H9 (cell line): Measurements from ENCODE around the gene EXOC2. TPM values are rescaled to one million over a fixed set of nuclear protein-coding genes. Genes with fewer than 3 reads are reported as not detected.

ENCODE experiments used
- DNase-seq: peaks from one replicate; pipeline ENCODE4 v3.0.0-alpha.2; 2017
- H2AFZ ChIP-seq: one replicate; pipeline ENCODE4 v1.6.1; 2013; ENCODE audit warnings: mild to moderate bottlenecking, low read length, control low read depth, moderate library complexity
- H2AK5ac ChIP-seq: 2 replicates; pipeline ENCODE4 v1.6.1; 2013; ENCODE audit warnings: low read length, control low read depth, mixed read lengths; ENCODE audit not compliant: insufficient read length
- H2BK120ac ChIP-seq: one replicate; pipeline ENCODE4 v1.6.1; 2013; ENCODE audit warnings: low read depth, mild to moderate bottlenecking, low read length, control low read depth, inconsistent platforms; ENCODE audit not compliant: poor library complexity, severe bottlenecking
- H2BK12ac ChIP-seq: 2 replicates; pipeline ENCODE4 v1.6.1; 2013; ENCODE audit warnings: low read length, control low read depth, mixed read lengths, low read depth; ENCODE audit not compliant: insufficient read length
- H2BK15ac ChIP-seq: 2 replicates; pipeline ENCODE4 v1.6.1; 2013; ENCODE audit warnings: low read depth, low read length, control low read depth
- H2BK20ac ChIP-seq: one replicate; pipeline ENCODE4 v1.6.1; 2013; ENCODE audit warnings: low read depth, mild to moderate bottlenecking, low read length, control low read depth, inconsistent platforms; ENCODE audit not compliant: poor library complexity, severe bottlenecking
- H2BK5ac ChIP-seq: 2 replicates; pipeline ENCODE4 v1.6.1; 2013; ENCODE audit warnings: low read length, control low read depth, mixed read lengths; ENCODE audit not compliant: insufficient read length
- H3K14ac ChIP-seq: 2 replicates; pipeline ENCODE4 v1.6.1; 2013; ENCODE audit warnings: low read length, control low read depth; ENCODE audit not compliant: insufficient read depth
- H3K18ac ChIP-seq: 2 replicates; pipeline ENCODE4 v1.6.1; 2013; ENCODE audit warnings: low read depth, mild to moderate bottlenecking, mixed read lengths, low read length, control low read depth; ENCODE audit not compliant: insufficient read length
- H3K23ac ChIP-seq: 2 replicates; pipeline ENCODE4 v1.6.1; 2013; ENCODE audit warnings: low read length, control low read depth, mixed read lengths, low read depth; ENCODE audit not compliant: insufficient read length
- H3K23me2 ChIP-seq: 2 replicates; pipeline ENCODE4 v1.6.1; 2013; ENCODE audit warnings: low read depth, mild to moderate bottlenecking, mixed read lengths, low read length, control low read depth; ENCODE audit not compliant: insufficient read length, poor library complexity, severe bottlenecking
- H3K27ac ChIP-seq: 2 replicates; pipeline ENCODE4 v1.5.1; 2013; ENCODE audit warnings: low read length, control low read depth, mixed read lengths, low read depth; ENCODE audit not compliant: insufficient read length
- H3K27me3 ChIP-seq: 2 replicates; pipeline ENCODE4 v1.6.1; 2013; ENCODE audit warnings: low read length, control low read depth, inconsistent platforms; ENCODE audit not compliant: insufficient read depth
- H3K4ac ChIP-seq: 2 replicates; pipeline ENCODE4 v1.6.1; 2013; ENCODE audit warnings: low read depth, mild to moderate bottlenecking, control low read depth, inconsistent platforms, low read length, moderate library complexity
- H3K4me1 ChIP-seq: 2 replicates; pipeline ENCODE4 v1.6.1; 2013; ENCODE audit warnings: low read length, control low read depth, inconsistent platforms; ENCODE audit not compliant: insufficient read depth
- H3K4me2 ChIP-seq: 2 replicates; pipeline ENCODE4 v1.6.1; 2013; ENCODE audit warnings: low read length, control low read depth, mixed read lengths; ENCODE audit not compliant: insufficient read length, insufficient read depth
- H3K56ac ChIP-seq: 2 replicates; pipeline ENCODE4 v1.6.1; 2013; ENCODE audit warnings: low read depth, mild to moderate bottlenecking, mixed read lengths, low read length, control low read depth; ENCODE audit not compliant: insufficient read length
- H3K79me1 ChIP-seq: 2 replicates; pipeline ENCODE4 v1.6.1; 2013; ENCODE audit warnings: low read depth, mild to moderate bottlenecking, moderate library complexity, low read length, control low read depth, inconsistent platforms; ENCODE audit not compliant: insufficient read depth, poor library complexity, severe bottlenecking
- H3K79me2 ChIP-seq: 2 replicates; pipeline ENCODE4 v1.6.1; 2013; ENCODE audit warnings: low read length, control low read depth, inconsistent platforms; ENCODE audit not compliant: insufficient read depth
- H3K9ac ChIP-seq: 2 replicates; pipeline ENCODE4 v1.6.1; 2013; ENCODE audit warnings: low read length, control low read depth, mixed read lengths; ENCODE audit not compliant: insufficient read length; ENCODE audit errors: extremely low read depth
- H3K9me3 ChIP-seq: one replicate; pipeline ENCODE4 v1.6.1; 2013; ENCODE audit warnings: low read depth, low read length, inconsistent platforms; ENCODE audit not compliant: control insufficient read depth
- H3T11ph ChIP-seq: one replicate; pipeline ENCODE4 v1.6.1; 2013; ENCODE audit warnings: mild to moderate bottlenecking, low read length, control low read depth, inconsistent platforms
- H4K20me1 ChIP-seq: one replicate; pipeline ENCODE4 v1.6.1; 2013; ENCODE audit not compliant: control insufficient read depth, insufficient read length, insufficient read depth
- H4K5ac ChIP-seq: 2 replicates; pipeline ENCODE4 v1.6.1; 2013; ENCODE audit warnings: low read depth, mild to moderate bottlenecking, mixed read lengths, low read length, control low read depth; ENCODE audit not compliant: insufficient read length
- H4K8ac ChIP-seq: replicated peaks from 2 replicates; pipeline ENCODE4 v1.6.1; 2013; ENCODE audit warnings: low read length, control low read depth, mixed read lengths, low read depth; ENCODE audit not compliant: insufficient read length
- H4K91ac ChIP-seq: 2 replicates; pipeline ENCODE4 v1.6.1; 2013; ENCODE audit warnings: low read depth, mild to moderate bottlenecking, moderate library complexity, mixed read lengths, low read length, control low read depth; ENCODE audit not compliant: insufficient read length
- H3K27ac Mint-ChIP-seq, 3 experiments: 2 replicates in 2 of 3; 3 replicates in 1 of 3; pipeline ENCODE4 v1.8.0; 2020 to 2021; ENCODE audit warnings: mixed read lengths in 3 of 3, mild to moderate bottlenecking in 1 of 3, moderate library complexity in 1 of 3
- H3K27me3 Mint-ChIP-seq: 2 replicates; pipeline ENCODE4 v1.8.0; 2021; ENCODE audit warnings: low read depth, mild to moderate bottlenecking, moderate library complexity, mixed read lengths
- H3K36me3 Mint-ChIP-seq, 3 experiments: 2 replicates in 2 of 3; 3 replicates in 1 of 3; pipeline ENCODE4 v1.8.0; 2020 to 2021; ENCODE audit warnings: low read depth in 3 of 3, mixed read lengths in 3 of 3; ENCODE audit not compliant: insufficient read depth in 1 of 3
- H3K4me1 Mint-ChIP-seq, 2 experiments: 2 replicates each; pipeline ENCODE4 v1.8.0; 2020; ENCODE audit warnings: mixed read lengths in 2 of 2
- H3K4me3 Mint-ChIP-seq, 2 experiments: 2 replicates in 1 of 2; 3 replicates in 1 of 2; pipeline ENCODE4 v1.8.0; 2020 to 2021; ENCODE audit warnings: mild to moderate bottlenecking in 2 of 2, mixed read lengths in 2 of 2, moderate library complexity in 1 of 2
- H3K9me3 Mint-ChIP-seq, 2 experiments: 2 replicates in 1 of 2; 3 replicates in 1 of 2; pipeline ENCODE4 v1.8.0; 2020; ENCODE audit warnings: mild to moderate bottlenecking in 2 of 2, mixed read lengths in 2 of 2, moderate library complexity in 1 of 2
- WGBS: extraction: QIAGEN DNeasy Blood & Tissue Kit; methylation state at CpG from one replicate; pipeline ENCODE4 v1.1.7; 2013; ENCODE audit warnings: missing lambda C conversion rate, low lambda C conversion rate, mixed read lengths; ENCODE audit not compliant: insufficient read length; ENCODE audit errors: extremely low coverage; 5-methylcytosine and 5-hydroxymethylcytosine counted together
- total RNA-seq: library from RNA; stranded (reverse); gene quantifications from 2 replicates; pipeline ENCODE4 v1.2.1, GENCODE V29; 2021
- TF ChIP-seq, protein P1 (sequence below): fragments of 200-600 bp; sonication (generic); conservative IDR thresholded peaks from 3 replicates; pipeline ENCODE4 v1.8.0; 2021; ENCODE audit warnings: antibody characterized with exemption, mild to moderate bottlenecking

EXOC2 gene
- total RNA-seq, 1 experiment from 2014 or later: 29.9 TPM

DNA sequence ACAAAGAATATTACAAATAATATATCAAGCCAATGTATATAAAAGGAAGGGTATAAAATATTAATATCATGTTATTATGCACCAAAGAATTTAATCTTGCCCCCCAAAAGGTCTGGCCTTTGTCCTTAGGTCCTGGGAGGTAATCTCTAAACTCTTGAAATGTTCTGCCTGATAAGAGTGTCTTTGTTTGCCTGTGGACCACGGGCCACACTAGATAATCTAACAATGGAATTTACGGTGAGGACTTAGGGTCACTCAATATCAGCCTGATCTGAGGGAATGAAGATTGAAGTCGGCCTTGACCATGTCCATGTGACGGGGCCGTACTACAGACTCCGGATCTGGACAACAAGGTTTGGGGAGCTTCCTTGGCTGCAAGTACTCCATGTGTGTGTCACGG lies 79.0 kb downstream of the EXOC2 start:
- H3K79me2 ChIP-seq: no peaks in the 10 kb centered on the region
- Mint-ChIP-seq H3K36me3 (peaks cover 14 to 30% (median 27%) of the 10 kb centered on the region in 3 experiments), H3K4me3 (no peak overlapping the region), H3K27me3 (no peaks in the 10 kb centered on the region), H3K4me1 (no peaks in the 10 kb centered on the region), H3K9me3 (no peaks in the 10 kb centered on the region; a peak in 1 of 5 replicates), H3K27ac (no peak overlapping the region; a peak in 1 of 7 replicates)
- WGBS: no CpG with 5 or more reads among the region's 7 CpGs
- no peak overlapping the region for H2BK5ac ChIP-seq
- no peak overlapping the region for H2BK120ac ChIP-seq
- no peak overlapping the region for H3K18ac ChIP-seq
- no peak overlapping the region for H4K5ac ChIP-seq
- H3K9ac ChIP-seq: no peak overlapping the region
- H3K23ac ChIP-seq: no peak overlapping the region
- no peak overlapping the region for H2AK5ac ChIP-seq
- no peak overlapping the region for H3T11ph ChIP-seq
- no peak overlapping the region for H3K56ac ChIP-seq
- H3K9me3 ChIP-seq: no peaks in the 10 kb centered on the region
- no peak overlapping the region for H4K8ac ChIP-seq
- H3K79me1 ChIP-seq: no peaks in the 10 kb centered on the region
- no peaks in the 10 kb centered on the region for H4K20me1 ChIP-seq
- no peak overlapping the region for H3K4ac ChIP-seq
- H3K27me3 ChIP-seq: no peaks in the 10 kb centered on the region
- no peak for DNase-seq
- H3K4me2 ChIP-seq: no peak overlapping the region
- no peak overlapping the region for H4K91ac ChIP-seq
- H3K4me1 ChIP-seq: no peaks in the 10 kb centered on the region
- no peak overlapping the region for H2BK20ac ChIP-seq
- no peak overlapping the region for H2BK12ac ChIP-seq
- H2BK15ac ChIP-seq: no peak overlapping the region
- H2AFZ ChIP-seq: no peak overlapping the region
- TF ChIP-seq, protein P1, sequence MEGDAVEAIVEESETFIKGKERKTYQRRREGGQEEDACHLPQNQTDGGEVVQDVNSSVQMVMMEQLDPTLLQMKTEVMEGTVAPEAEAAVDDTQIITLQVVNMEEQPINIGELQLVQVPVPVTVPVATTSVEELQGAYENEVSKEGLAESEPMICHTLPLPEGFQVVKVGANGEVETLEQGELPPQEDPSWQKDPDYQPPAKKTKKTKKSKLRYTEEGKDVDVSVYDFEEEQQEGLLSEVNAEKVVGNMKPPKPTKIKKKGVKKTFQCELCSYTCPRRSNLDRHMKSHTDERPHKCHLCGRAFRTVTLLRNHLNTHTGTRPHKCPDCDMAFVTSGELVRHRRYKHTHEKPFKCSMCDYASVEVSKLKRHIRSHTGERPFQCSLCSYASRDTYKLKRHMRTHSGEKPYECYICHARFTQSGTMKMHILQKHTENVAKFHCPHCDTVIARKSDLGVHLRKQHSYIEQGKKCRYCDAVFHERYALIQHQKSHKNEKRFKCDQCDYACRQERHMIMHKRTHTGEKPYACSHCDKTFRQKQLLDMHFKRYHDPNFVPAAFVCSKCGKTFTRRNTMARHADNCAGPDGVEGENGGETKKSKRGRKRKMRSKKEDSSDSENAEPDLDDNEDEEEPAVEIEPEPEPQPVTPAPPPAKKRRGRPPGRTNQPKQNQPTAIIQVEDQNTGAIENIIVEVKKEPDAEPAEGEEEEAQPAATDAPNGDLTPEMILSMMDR: no peak
- H3K23me2 ChIP-seq: no peaks in the 10 kb centered on the region
- H3K27ac ChIP-seq: no peak overlapping the region
- H3K14ac ChIP-seq: no peak overlapping the region
